Heart left ventricle (tissue), 16 donors: Measurements from ENCODE around the gene CBLL2. TPM values are rescaled to one million over a fixed set of nuclear protein-coding genes. Genes with fewer than 3 reads are reported as not detected.

Experiments used
- ATAC-seq, 4 donors: fragments of 200-7000 bp; cut with Tn5 transposase; one replicate each; pipeline ENCODE4 v1.9.1; 2020 to 2022; ENCODE audit warnings: moderate library complexity in 4 of 4, mild to moderate bottlenecking in 3 of 4, moderate number of reproducible peaks in 1 of 4
- DNase-seq, 5 donors: peaks; one replicate each; pipeline ENCODE4 v3.0.0-alpha.2; 2020
- H3K27ac ChIP-seq, 12 donors: fragments of 200-600 bp; sonication (generic) in 4 of 12; one replicate each; pipeline versions ENCODE4 v1.5.0 to v1.8.0; 2016 to 2022; ENCODE audit warnings: mild to moderate bottlenecking in 2 of 12
- H3K27me3 ChIP-seq, 9 donors: fragments of 200-600 bp; sonication (generic) in 2 of 9; one replicate each; pipeline versions ENCODE4 v1.5.1 to v1.8.0; 2016 to 2022; ENCODE audit warnings: mild to moderate bottlenecking in 3 of 9
- H3K36me3 ChIP-seq, 9 donors: fragments of 200-600 bp; sonication (generic) in 2 of 9; one replicate each; pipeline versions ENCODE4 v1.5.0 to v1.8.0; 2018 to 2022; ENCODE audit warnings: mild to moderate bottlenecking in 2 of 9
- H3K4me1 ChIP-seq, 12 donors: fragments of 200-600 bp; sonication (generic) in 4 of 12; one replicate each; pipeline versions ENCODE4 v1.5.0 to v1.8.0; 2016 to 2022; ENCODE audit warnings: mild to moderate bottlenecking in 3 of 12
- H3K4me3 ChIP-seq, 12 donors: fragments of 200-600 bp; sonication (generic) in 4 of 12; one replicate each; pipeline versions ENCODE4 v1.5.0 to v1.8.0; 2017 to 2022; ENCODE audit warnings: mild to moderate bottlenecking in 9 of 12, moderate library complexity in 4 of 12
- H3K9me3 ChIP-seq, 12 donors: fragments of 200-600 bp; sonication (generic) in 4 of 12; one replicate each; pipeline versions ENCODE4 v1.5.0 to v1.8.0; 2016 to 2022; ENCODE audit warnings: mild to moderate bottlenecking in 1 of 12
- POLR2A ChIP-seq, 2 donors: fragments of 450-650 bp; IDR thresholded peaks; one replicate each; pipeline ENCODE4 v1.6.1; 2017; ENCODE audit warnings: antibody characterized with exemption in 2 of 2, mild to moderate bottlenecking in 2 of 2, moderate library complexity in 2 of 2
- WGBS, 4 donors: extraction: QIAGEN DNeasy Blood & Tissue Kit in 2 of 4; methylation state at CpG; one replicate each; pipeline versions ENCODE4 v1.1.5 to v1.1.7; 2013 to 2018; 5-methylcytosine and 5-hydroxymethylcytosine counted together
- intact Hi-C, 10 donors: fragments of 100-400 bp; cut with DNase I; formaldehyde crosslinking; loops; one replicate each; pipeline versions ENCODE4 v1.11.1 to v1.14.2; 2022
- polyA plus RNA-seq, 2 donors: library from polyadenylated mRNA; stranded (reverse); fragments of 200-250 nt; gene quantifications; one replicate each; pipeline ENCODE4 v1.2.3, GENCODE V29; 2013
- total RNA-seq, 9 donors: library from RNA; depleted of rRNA in 2 of 9; stranded (reverse); fragments of >200 nt in 2 of 9; fragmentation: NEBNext Ultra II Directional in 3 of 9; extraction: Animal tissue kit (Norgen Biotek cat#: 25700) in 3 of 9; gene quantifications; one replicate each; pipeline versions ENCODE4 v1.1.0 to v1.2.4, GENCODE V29; 2016 to 2023
- TF ChIP-seq, protein P1 (sequence below), 12 donors: fragments of 200-600 bp; sonication (generic) in 4 of 12; IDR thresholded peaks; one replicate each; pipeline versions ENCODE4 v1.5.0 to v1.8.0; 2018 to 2022; ENCODE audit warnings: antibody characterized with exemption in 12 of 12, mild to moderate bottlenecking in 5 of 12
- donor health status: ischemic (EF 13 %, LVEDD 7.1; RV severe dilation, severe dysfunction).
- donor health status: healthy with polysubstance abuse.
- donor health status: DM: no; HTN: yes; CAD: no.
- donor health status: DM: no; HTN: no; CAD: no.
- donor health status: ischemic (EF 25% LVEDD 6.9; RV normal size, moderate dysfunction).
- donor health status: ischemic (EF 25% LVEDD 5.7; RV mildly dilated, moderate dysfunction).
- donor health status: healthy.
- donor health status: DM: yes; HTN: yes; CAD: no.
- donor health status: ischemic (EF 35%, LVEDD 5.7; RV mildly dilated, moderate dysfunction).
- donor health status: nonischemic (EF 11% LVEDD 7.7; RV severe dilation, severe dysfunction).
- donor health status: DM: yes; HTN: yes; CAD: no.
- donor health status: PGD.
- donor health status: ischemic (EF 29% LVEDD 5.4; RV normal size, mild dysfunction).
- donor health status: nonischemic (EF 23%, LVEDD 6.1; RV moderate dilation, normal function).

Gene CBLL2
- total and polyA plus RNA-seq, 11 donors = not detected

GRCh38 chrX:22247169-22247568 lies 25.5 kb upstream of the CBLL2 start:
- Histone ChIP-seq H3K9me3 (peaks cover 0 to 7% (median 0%) of the 10 kb centered on the region in 12 donors), H3K27ac (no peak overlapping the region), H3K4me1 (no peaks in the 10 kb centered on the region), H3K4me3 (no peak overlapping the region), H3K27me3 (peaks cover 0 to 4% (median 0%) of the 10 kb centered on the region in 9 donors), H3K36me3 (no peaks in the 10 kb centered on the region)
- WGBS, 4 donors = 21 to 63% (median 45%) methylated on average over 1 of the region's 1 CpG
- no peak for TF ChIP-seq POLR2A (IDR thresholded peaks at IDR 0.05)
- TF ChIP-seq, protein P1, sequence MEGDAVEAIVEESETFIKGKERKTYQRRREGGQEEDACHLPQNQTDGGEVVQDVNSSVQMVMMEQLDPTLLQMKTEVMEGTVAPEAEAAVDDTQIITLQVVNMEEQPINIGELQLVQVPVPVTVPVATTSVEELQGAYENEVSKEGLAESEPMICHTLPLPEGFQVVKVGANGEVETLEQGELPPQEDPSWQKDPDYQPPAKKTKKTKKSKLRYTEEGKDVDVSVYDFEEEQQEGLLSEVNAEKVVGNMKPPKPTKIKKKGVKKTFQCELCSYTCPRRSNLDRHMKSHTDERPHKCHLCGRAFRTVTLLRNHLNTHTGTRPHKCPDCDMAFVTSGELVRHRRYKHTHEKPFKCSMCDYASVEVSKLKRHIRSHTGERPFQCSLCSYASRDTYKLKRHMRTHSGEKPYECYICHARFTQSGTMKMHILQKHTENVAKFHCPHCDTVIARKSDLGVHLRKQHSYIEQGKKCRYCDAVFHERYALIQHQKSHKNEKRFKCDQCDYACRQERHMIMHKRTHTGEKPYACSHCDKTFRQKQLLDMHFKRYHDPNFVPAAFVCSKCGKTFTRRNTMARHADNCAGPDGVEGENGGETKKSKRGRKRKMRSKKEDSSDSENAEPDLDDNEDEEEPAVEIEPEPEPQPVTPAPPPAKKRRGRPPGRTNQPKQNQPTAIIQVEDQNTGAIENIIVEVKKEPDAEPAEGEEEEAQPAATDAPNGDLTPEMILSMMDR (IDR thresholded peaks at IDR 0.05) = no peak
- intact Hi-C loops = no loop called here
- no peak for ATAC-seq
- DNase-seq = no peak

DNA sequence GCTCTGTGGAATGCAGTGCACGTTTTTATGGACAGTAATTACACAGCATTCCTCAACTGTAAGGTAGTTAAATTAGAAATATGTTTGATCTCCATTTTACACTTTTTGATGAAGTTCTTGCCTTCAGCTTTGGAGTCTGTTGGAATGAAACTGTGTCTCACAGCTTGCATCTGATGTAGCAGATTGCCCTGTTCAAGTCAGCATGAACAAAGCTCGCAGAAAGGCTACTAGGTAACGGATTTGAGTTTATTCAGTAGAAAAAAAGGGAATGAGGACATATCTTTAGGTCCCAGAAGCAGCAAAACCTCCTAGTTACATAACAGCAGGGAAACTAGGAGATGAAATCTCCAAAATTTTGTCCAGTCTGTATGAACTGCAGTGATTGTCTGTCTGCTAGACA lies 24.3 kb upstream of the CBLL2 start:
- H3K27me3 ChIP-seq = peaks cover 0 to 4% (median 0%) of the 10 kb centered on the region in 9 donors
- no peak overlapping the region for H3K27ac ChIP-seq
- no peak overlapping the region for H3K4me3 ChIP-seq
- peaks cover 0 to 4% (median 0%) of the 10 kb centered on the region in 12 donors for H3K9me3 ChIP-seq
- 53 to 90% (median 78%) methylated on average over 3 of the region's 3 CpGs for WGBS, 4 donors
- TF ChIP-seq, protein P1 (IDR thresholded peaks at IDR 0.05) = no peak
- no peak for TF ChIP-seq POLR2A (IDR thresholded peaks at IDR 0.05)
- H3K4me1 ChIP-seq = no peaks in the 10 kb centered on the region
- no peaks in the 10 kb centered on the region for H3K36me3 ChIP-seq
- ATAC-seq (no peak), DNase-seq (no peak)
- intact Hi-C loops = no loop called here

GRCh38 chrX:22249371-22249770 lies 23.3 kb upstream of the CBLL2 start:
- no peaks in the 10 kb centered on the region for H3K4me1 ChIP-seq
- H3K4me3 ChIP-seq = no peak overlapping the region
- peaks cover 0 to 4% (median 0%) of the 10 kb centered on the region in 9 donors for H3K27me3 ChIP-seq
- H3K9me3 ChIP-seq = no peaks in the 10 kb centered on the region
- TF ChIP-seq, protein P1 (IDR thresholded peaks at IDR 0.05) = no peak
- TF ChIP-seq POLR2A (IDR thresholded peaks at IDR 0.05) = no peak
- intact Hi-C loops = no loop called here
- no peaks in the 10 kb centered on the region for H3K36me3 ChIP-seq
- 47 to 79% (median 64%) methylated on average over 2 of the region's 2 CpGs for WGBS, 4 donors
- ATAC-seq = no peak
- no peak for DNase-seq
- H3K27ac ChIP-seq = no peak overlapping the region

DNA sequence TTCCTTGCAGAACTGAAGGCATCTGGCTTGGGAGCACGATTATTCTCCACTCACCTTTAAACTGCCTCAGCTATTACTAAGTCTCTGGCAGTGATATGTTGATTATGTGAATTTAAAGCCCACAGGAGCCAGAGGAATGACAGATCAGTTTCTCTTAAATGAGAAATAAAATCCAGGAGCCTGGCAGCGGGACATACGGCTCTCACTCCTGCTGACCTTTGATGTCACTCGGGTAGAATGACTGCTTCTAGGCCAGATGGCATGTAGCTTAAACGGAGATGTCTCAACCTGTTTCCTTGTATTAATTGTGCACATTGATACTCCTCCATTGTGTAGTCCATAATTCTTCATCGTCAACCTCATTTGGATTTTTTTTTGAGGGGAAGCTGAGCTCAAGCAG lies 4.0 kb upstream of the CBLL2 start:
- H3K27me3 ChIP-seq = no peaks in the 10 kb centered on the region
- ATAC-seq (no peak), DNase-seq (no peak)
- H3K36me3 ChIP-seq = no peaks in the 10 kb centered on the region
- H3K27ac ChIP-seq = no peak overlapping the region
- TF ChIP-seq, protein P1 (IDR thresholded peaks at IDR 0.05) = no peak
- TF ChIP-seq POLR2A (IDR thresholded peaks at IDR 0.05) = no peak
- WGBS, 4 donors = 62 to 83% (median 79%) methylated on average over 6 of the region's 6 CpGs
- intact Hi-C loops = no loop called here
- H3K4me1 ChIP-seq = no peaks in the 10 kb centered on the region
- H3K9me3 ChIP-seq = no peaks in the 10 kb centered on the region
- H3K4me3 ChIP-seq = no peak overlapping the region
